Measurements from ENCODE around the gene WFIKKN1. TPM values are rescaled to one million over a fixed set of nuclear protein-coding genes. Genes with fewer than 3 reads are reported as not detected.

The WFIKKN1 gene
- total RNA-seq, 1 experiment from 2014 or later: 0.47 TPM

- no peaks in the 10 kb centered on the region for H4K20me1 ChIP-seq (ENCODE audit: insufficient read depth)
Measured at GRCh38 chr16:588639-588888, 42.2 kb upstream of the WFIKKN1 start.

GRCh38 chr16:588889-589657 is 41.7 kb upstream of the WFIKKN1 start:
- RAD21 ChIA-PET (ENCODE audit: low non-redundant PET in 1 of 2, low total read pairs in 2 of 2, uncharacterized antibody in 2 of 2, unreplicated experiment in 2 of 2): interaction anchor here in 1 of 2 experiments (1.2 kb wide), 1 partner anchor 39 kb away, joined by 3 read pairs; no protein-coding TSS in a partner anchor
- no peaks in the 10 kb centered on the region for H3K36me3 ChIP-seq (ENCODE audit: control insufficient read depth in 1 of 2, insufficient read depth in 2 of 2, low read length in 2 of 2)
- no TSS peak for BruUV-seq (replicated peaks)
- DNase-seq (ENCODE audit: low read depth, low spot score): peak; percentile 75
- no peaks in the 10 kb centered on the region for H3K9me2 ChIP-seq (ENCODE audit: insufficient read depth)
- H3K27me3 ChIP-seq (ENCODE audit: insufficient read depth, low read length): no peaks in the 10 kb centered on the region
- H2AFZ ChIP-seq (ENCODE audit: low read depth, low read length, poor library complexity, severe bottlenecking): no peak overlapping the region
- no peaks in the 10 kb centered on the region for H3K9me3 ChIP-seq (ENCODE audit: control insufficient read depth in 1 of 2, insufficient read depth in 1 of 2, low read depth in 1 of 2, low read length in 2 of 2)
- H3K4me3 ChIP-seq (replicated peaks in 1 of 2; ENCODE audit: low read depth in 1 of 2, low read length in 2 of 2): peak overlapping the region; percentile 66 to 67
- CTCF ChIA-PET: no interaction called here
- H3K4me2 ChIP-seq (ENCODE audit: low read length): peak overlapping the region; percentile 77
- POLR2A ChIA-PET: no interaction called here
- peak overlapping the region; percentile 90 for H3K9ac ChIP-seq (ENCODE audit: low read length)
- peaks cover 28 to 43% of the 10 kb centered on the region in 2 experiments for H3K4me1 ChIP-seq (ENCODE audit: control insufficient read depth in 1 of 2, insufficient read depth in 2 of 2, low read length in 2 of 2)
- intact Hi-C loops (cut with micrococcal nuclease): no loop called here
- peak; percentile 75 for ATAC-seq
- H3K27ac ChIP-seq (ENCODE audit: low read depth, low read length): peak overlapping the region; percentile 99
- no peaks in the 10 kb centered on the region for H4K20me1 ChIP-seq (ENCODE audit: insufficient read depth)
- H3K79me2 ChIP-seq (ENCODE audit: insufficient read depth, low read length): peaks cover 26% of the 10 kb centered on the region; the same call in 1 of the 2 replicates
- TF ChIP-seq ZFX (IDR thresholded peaks at IDR 0.05) (peak; percentile 48; the same call in 1 of the 2 replicates), MAX (IDR thresholded peaks at IDR 0.05) (no peak; the same call in none of the 2 replicates), YY1 (IDR thresholded peaks at IDR 0.05; ENCODE audit: extremely low read depth, insufficient replicate concordance, low read depth, low read length) (no peak), POLR2A (IDR thresholded peaks at IDR 0.05; ENCODE audit: borderline replicate concordance, extremely low read depth, insufficient read depth, insufficient read length) (peak; percentile 34), CBX3 (IDR thresholded peaks at IDR 0.05; ENCODE audit: low read depth) (no peak), EGR1 (IDR thresholded peaks at IDR 0.05; ENCODE audit: low read depth) (peak; percentile 73), SP1 (IDR thresholded peaks at IDR 0.05; ENCODE audit: low read depth) (no peak), EZH2phosphoT487 (IDR thresholded peaks at IDR 0.05; ENCODE audit: borderline replicate concordance) (no peak), ZBTB33 (IDR thresholded peaks at IDR 0.05; ENCODE audit: extremely low read depth, insufficient replicate concordance, low read length) (no peak), RAD21 (IDR thresholded peaks at IDR 0.05; ENCODE audit: low read depth) (no peak), ELF1 (IDR thresholded peaks at IDR 0.05; ENCODE audit: borderline replicate concordance, low read depth) (no peak), REST (IDR thresholded peaks at IDR 0.05; ENCODE audit: low read depth) (no peak)

More at GRCh38 chr16:588639-588888, 42.2 kb upstream of the WFIKKN1 start:
- H3K27ac ChIP-seq (ENCODE audit: low read depth, low read length): peak overlapping the region; percentile 99
- ATAC-seq (peak; percentile 0; the same call in 1 of the 2 replicates), DNase-seq (ENCODE audit: low read depth, low spot score) (no peak)
- CTCF ChIA-PET: no interaction called here
- H3K9ac ChIP-seq (ENCODE audit: low read length): peak overlapping the region; percentile 90
- TF ChIP-seq MAX (IDR thresholded peaks at IDR 0.05) (0 out of 2 replicates have a peak, but pooled peaks have one; percentile 8), SP1 (IDR thresholded peaks at IDR 0.05; ENCODE audit: low read depth) (no peak)
- H3K4me2 ChIP-seq (ENCODE audit: low read length): peak overlapping the region; percentile 77
- peaks cover 21% of the 10 kb centered on the region; the same call in 1 of the 2 replicates for H3K79me2 ChIP-seq (ENCODE audit: insufficient read depth, low read length)
- H2AFZ ChIP-seq (ENCODE audit: low read depth, low read length, poor library complexity, severe bottlenecking): no peak overlapping the region
- no peaks in the 10 kb centered on the region for H3K36me3 ChIP-seq (ENCODE audit: control insufficient read depth in 1 of 2, insufficient read depth in 2 of 2, low read length in 2 of 2)
- peaks cover 23 to 38% of the 10 kb centered on the region in 2 experiments for H3K4me1 ChIP-seq (ENCODE audit: control insufficient read depth in 1 of 2, insufficient read depth in 2 of 2, low read length in 2 of 2)
- no peaks in the 10 kb centered on the region for H3K9me2 ChIP-seq (ENCODE audit: insufficient read depth)
- POLR2A ChIA-PET: no interaction called here
- no TSS peak for BruUV-seq (replicated peaks)
- H3K9me3 ChIP-seq (ENCODE audit: control insufficient read depth in 1 of 2, insufficient read depth in 1 of 2, low read depth in 1 of 2, low read length in 2 of 2): no peaks in the 10 kb centered on the region
- intact Hi-C loops (cut with micrococcal nuclease): no loop called here
- H3K27me3 ChIP-seq (ENCODE audit: insufficient read depth, low read length): no peaks in the 10 kb centered on the region
- RAD21 ChIA-PET (ENCODE audit: low non-redundant PET in 1 of 2, low total read pairs in 2 of 2, uncharacterized antibody in 2 of 2, unreplicated experiment in 2 of 2): interaction anchor here in 1 of 2 experiments (1.2 kb wide), 1 partner anchor 39 kb away, joined by 3 read pairs; no protein-coding TSS in a partner anchor
- peak overlapping the region; percentile 66 to 67 for H3K4me3 ChIP-seq (replicated peaks in 1 of 2; ENCODE audit: low read depth in 1 of 2, low read length in 2 of 2)
